HepG2 (cell line): Measurements from ENCODE around the gene SOWAHA. TPM values are rescaled to one million over a fixed set of nuclear protein-coding genes. Genes with fewer than 3 reads are reported as not detected.

Source experiments
- ATF5 ChIP-seq: sonication (generic); formaldehyde crosslinking; IDR thresholded peaks from 2 replicates; pipeline ENCODE4 v1.4.0; 2020; ENCODE audit warnings: mild to moderate bottlenecking, low read depth, missing genetic modification reagents
- ATM ChIP-seq: fragments of 450-650 bp; IDR thresholded peaks from 2 replicates; pipeline ENCODE4 v1.7.1; 2017; ENCODE audit warnings: mild to moderate bottlenecking, borderline replicate concordance
- ELK4 ChIP-seq: sonication (generic); formaldehyde crosslinking; IDR thresholded peaks from 2 replicates; pipeline ENCODE4 v1.9.0; 2021; ENCODE audit warnings: missing genetic modification reagents, borderline replicate concordance
- FOXP4 ChIP-seq: sonication (generic); formaldehyde crosslinking; IDR thresholded peaks from 2 replicates; pipeline ENCODE4 v1.4.0; 2020; ENCODE audit warnings: missing genetic modification reagents
- GATA4 ChIP-seq: sonication (generic); IDR thresholded peaks from 2 replicates; pipeline ENCODE4 v1.6.1; 2016; ENCODE audit warnings: antibody characterized with exemption, low read depth, borderline replicate concordance
- HIC2 ChIP-seq: sonication (generic); formaldehyde crosslinking; IDR thresholded peaks from 2 replicates; pipeline ENCODE4 v1.9.0; 2022; ENCODE audit warnings: low read depth, missing genetic modification reagents
- KAT7 ChIP-seq: IDR thresholded peaks from 2 replicates; pipeline ENCODE4 v1.6.1; 2018; ENCODE audit warnings: borderline replicate concordance, missing compliant biosample characterization
- KLF16 ChIP-seq, 2 experiments: sonication (generic) in 1 of 2; formaldehyde crosslinking in 1 of 2; IDR thresholded peaks; 2 replicates each; pipeline versions ENCODE4 v1.6.1 to v1.8.0; 2016 to 2023; ENCODE audit warnings: missing genetic modification reagents in 2 of 2, missing compliant biosample characterization in 1 of 2
- KMT2B ChIP-seq: IDR thresholded peaks from 2 replicates; pipeline ENCODE4 v1.6.1; 2016; ENCODE audit warnings: missing genetic modification reagents, missing compliant biosample characterization
- SP1 ChIP-seq, 2 experiments: fragments of 450-650 bp in 1 of 2; sonication (generic) in 1 of 2; formaldehyde crosslinking in 1 of 2; IDR thresholded peaks; 2 replicates each; pipeline versions ENCODE4 v1.4.0 to v1.6.1; 2016 to 2020; ENCODE audit warnings: missing genetic modification reagents in 1 of 2
- SPEN ChIP-seq: sonication (generic); formaldehyde crosslinking; IDR thresholded peaks from 2 replicates; pipeline ENCODE4 v1.5.1; 2020; ENCODE audit warnings: low read depth, mild to moderate bottlenecking, missing genetic modification reagents
- THRA ChIP-seq: sonication (generic); formaldehyde crosslinking; IDR thresholded peaks from 2 replicates; pipeline ENCODE4 v1.4.0; 2020; ENCODE audit warnings: missing genetic modification reagents, borderline replicate concordance
- ZBTB25 ChIP-seq: IDR thresholded peaks from 2 replicates; pipeline ENCODE4 v1.6.1; 2018; ENCODE audit warnings: missing genetic modification reagents
- ZNF124 ChIP-seq: sonication (generic); formaldehyde crosslinking; IDR thresholded peaks from 2 replicates; pipeline ENCODE4 v1.4.0; 2020; ENCODE audit warnings: missing genetic modification reagents
- ZNF484 ChIP-seq: sonication (generic); formaldehyde crosslinking; IDR thresholded peaks from 2 replicates; pipeline ENCODE4 v1.5.1; 2020; ENCODE audit warnings: mild to moderate bottlenecking, low read depth, missing genetic modification reagents, borderline replicate concordance
- ZNF503 ChIP-seq: sonication (generic); formaldehyde crosslinking; IDR thresholded peaks from 2 replicates; pipeline ENCODE4 v1.4.0; 2020; ENCODE audit warnings: missing genetic modification reagents
- ZNF619 ChIP-seq: sonication (generic); formaldehyde crosslinking; IDR thresholded peaks from 2 replicates; pipeline ENCODE4 v1.4.0; 2020; ENCODE audit warnings: mild to moderate bottlenecking, missing genetic modification reagents
- ZNF747 ChIP-seq: sonication (generic); formaldehyde crosslinking; IDR thresholded peaks from 2 replicates; pipeline ENCODE4 v1.8.1; 2023; ENCODE audit warnings: missing genetic modification reagents, mild to moderate bottlenecking, borderline replicate concordance
- ZNF816 ChIP-seq: sonication (generic); formaldehyde crosslinking; IDR thresholded peaks from 2 replicates; pipeline ENCODE4 v1.8.0; 2022; ENCODE audit warnings: missing genetic modification reagents, mild to moderate bottlenecking, borderline replicate concordance
- polyA plus RNA-seq, 8 experiments: library from polyadenylated mRNA; depleted of rRNA in 3 of 8; stranded (reverse) in 7 of 8; unstranded in 1 of 8; fragments of >200 nt; fragmentation: Illumina TruSeq in 4 of 8; extraction: Trizol in 4 of 8; gene quantifications; 2 replicates each; pipeline versions ENCODE4 v1.2.1 to v1.2.3, GENCODE V29; 2011 to 2016; ENCODE audit warnings: low read depth in 4 of 8, missing spikeins in 1 of 8, mixed read lengths in 1 of 8; ENCODE audit not compliant: insufficient read depth in 1 of 8
- total RNA-seq, 5 experiments: library from RNA; depleted of rRNA; stranded (reverse); fragments of >200 nt; fragmentation: Illumina TruSeq; extraction: Trizol; gene quantifications; 2 replicates each; pipeline ENCODE4 v1.2.3, GENCODE V29; 2016; ENCODE audit warnings: low read depth in 1 of 5

Gene SOWAHA
- total and polyA plus RNA-seq, 2 of the 13 experiments (the other 11 are each of a cell fraction or from before 2014, with no cell fraction given), result 0.95 to 1.9 TPM

GRCh38 chr5:132837868-132838267, 24.8 kb downstream of the SOWAHA start (continued):
- TF ChIP-seq ELK4 (CRISPR knock-in tag) (no peak), ZNF503 (CRISPR knock-in tag) (peak; percentile 55; the same call in 1 of the 2 replicates), ZNF484 (CRISPR knock-in tag) (no peak), ZNF816 (peak; percentile 58; the same call in 1 of the 2 replicates), SPEN (CRISPR knock-in tag) (peak; percentile 72; the same call in 1 of the 2 replicates), ZNF619 (CRISPR knock-in tag) (no peak), ZBTB25 (CRISPR knock-in tag) (no peak; the same call in 1 of the 2 replicates), FOXP4 (CRISPR knock-in tag) (0 out of 2 replicates have a peak, but pooled peaks have one; percentile 41), ATF5 (CRISPR knock-in tag) (no peak), KMT2B (CRISPR knock-in tag) (peak; percentile 56; the same call in 1 of the 2 replicates), HIC2 (CRISPR knock-in tag) (no peak), ATM (no peak), ZNF747 (CRISPR knock-in tag) (no peak; the same call in 1 of the 2 replicates), SP1 (IDR thresholded peaks at IDR 0.05) (no peak), SP1 (CRISPR knock-in tag; IDR thresholded peaks at IDR 0.05) (no peak), THRA (CRISPR knock-in tag) (peak; percentile 77), KAT7 (CRISPR knock-in tag) (peak; percentile 14; the same call in 1 of the 2 replicates), ZNF124 (CRISPR knock-in tag) (peak; percentile 61; the same call in 1 of the 2 replicates), KLF16 (CRISPR knock-in tag; IDR thresholded peaks at IDR 0.05) (no peak; a peak in 1 of 4 replicates), GATA4 (0 out of 2 replicates have a peak, but pooled peaks have one; percentile 32)
